A549 (cell line): ENCODE measurements around the gene TAPBPL.

ENCODE experiments used
- CTCF ChIP-seq: fragments of >200 bp; sonication (Bioruptor Twin); formaldehyde crosslinking; IDR thresholded peaks from 3 replicates; pipeline ENCODE4 v1.5.1; 2016
- RAD21 ChIP-seq, 2 experiments: fragments of >200 bp in 1 of 2; sonication (Bioruptor Twin) in 1 of 2; formaldehyde crosslinking in 1 of 2; IDR thresholded peaks in 1 of 2; conservative IDR thresholded peaks in 1 of 2; 2 replicates in 1 of 2; 3 replicates in 1 of 2; pipeline ENCODE4 v1.6.1; 2012 to 2018; ENCODE audit warnings: inconsistent platforms in 1 of 2
- TF ChIP-seq, protein P1 (sequence below): fragments of 200-600 bp; sonication (generic); IDR thresholded peaks from 2 replicates; pipeline ENCODE4 v1.6.1; 2016; ENCODE audit warnings: antibody characterized with exemption, mild to moderate bottlenecking, moderate library complexity
- TF ChIP-seq, protein P2 (sequence below): IDR thresholded peaks from 2 replicates; pipeline ENCODE4 v1.6.1; 2012

GRCh38 chr12:6407236-6407954 is 44.4 kb upstream of the TAPBPL start:
- TF ChIP-seq, protein P1, sequence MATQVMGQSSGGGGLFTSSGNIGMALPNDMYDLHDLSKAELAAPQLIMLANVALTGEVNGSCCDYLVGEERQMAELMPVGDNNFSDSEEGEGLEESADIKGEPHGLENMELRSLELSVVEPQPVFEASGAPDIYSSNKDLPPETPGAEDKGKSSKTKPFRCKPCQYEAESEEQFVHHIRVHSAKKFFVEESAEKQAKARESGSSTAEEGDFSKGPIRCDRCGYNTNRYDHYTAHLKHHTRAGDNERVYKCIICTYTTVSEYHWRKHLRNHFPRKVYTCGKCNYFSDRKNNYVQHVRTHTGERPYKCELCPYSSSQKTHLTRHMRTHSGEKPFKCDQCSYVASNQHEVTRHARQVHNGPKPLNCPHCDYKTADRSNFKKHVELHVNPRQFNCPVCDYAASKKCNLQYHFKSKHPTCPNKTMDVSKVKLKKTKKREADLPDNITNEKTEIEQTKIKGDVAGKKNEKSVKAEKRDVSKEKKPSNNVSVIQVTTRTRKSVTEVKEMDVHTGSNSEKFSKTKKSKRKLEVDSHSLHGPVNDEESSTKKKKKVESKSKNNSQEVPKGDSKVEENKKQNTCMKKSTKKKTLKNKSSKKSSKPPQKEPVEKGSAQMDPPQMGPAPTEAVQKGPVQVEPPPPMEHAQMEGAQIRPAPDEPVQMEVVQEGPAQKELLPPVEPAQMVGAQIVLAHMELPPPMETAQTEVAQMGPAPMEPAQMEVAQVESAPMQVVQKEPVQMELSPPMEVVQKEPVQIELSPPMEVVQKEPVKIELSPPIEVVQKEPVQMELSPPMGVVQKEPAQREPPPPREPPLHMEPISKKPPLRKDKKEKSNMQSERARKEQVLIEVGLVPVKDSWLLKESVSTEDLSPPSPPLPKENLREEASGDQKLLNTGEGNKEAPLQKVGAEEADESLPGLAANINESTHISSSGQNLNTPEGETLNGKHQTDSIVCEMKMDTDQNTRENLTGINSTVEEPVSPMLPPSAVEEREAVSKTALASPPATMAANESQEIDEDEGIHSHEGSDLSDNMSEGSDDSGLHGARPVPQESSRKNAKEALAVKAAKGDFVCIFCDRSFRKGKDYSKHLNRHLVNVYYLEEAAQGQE = no peak
- TF ChIP-seq CTCF (no peak), RAD21 (conservative IDR thresholded peaks at IDR 0.05 in 1 of 2, IDR thresholded peaks at IDR 0.05 in 1 of 2) (no peak)
- TF ChIP-seq, protein P2, sequence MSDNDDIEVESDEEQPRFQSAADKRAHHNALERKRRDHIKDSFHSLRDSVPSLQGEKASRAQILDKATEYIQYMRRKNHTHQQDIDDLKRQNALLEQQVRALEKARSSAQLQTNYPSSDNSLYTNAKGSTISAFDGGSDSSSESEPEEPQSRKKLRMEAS = no peak
